ENCODE data around the gene HMGB1. TPM values are rescaled to one million over a fixed set of nuclear protein-coding genes. Genes with fewer than 3 reads are reported as not detected.
A peak's percentile ranks its signal among the peaks of the same experiment; 100 is the strongest.

Gene HMGB1
- total RNA-seq, 1 donor from 2014 or later, result 135 TPM

- H3K27me3 ChIP-seq, result no peaks in the 10 kb centered on the region
- intact Hi-C loops (cut with DNase I), result no loop called here
- no peak for TF ChIP-seq CTCF (IDR thresholded peaks at IDR 0.05)
- no peaks in the 10 kb centered on the region for H3K4me1 ChIP-seq
- no peaks in the 10 kb centered on the region for H3K36me3 ChIP-seq
- DNase-seq (ENCODE audit: low spot score in 2 of 2), result no peak
- H3K9me3 ChIP-seq, result no peaks in the 10 kb centered on the region
- H3K27ac ChIP-seq, result no peak overlapping the region
- H3K4me3 ChIP-seq, result no peak overlapping the region
Observed at GRCh38 chr13:30477346-30478195, 11.8 kb upstream of the HMGB1 start.

DNA sequence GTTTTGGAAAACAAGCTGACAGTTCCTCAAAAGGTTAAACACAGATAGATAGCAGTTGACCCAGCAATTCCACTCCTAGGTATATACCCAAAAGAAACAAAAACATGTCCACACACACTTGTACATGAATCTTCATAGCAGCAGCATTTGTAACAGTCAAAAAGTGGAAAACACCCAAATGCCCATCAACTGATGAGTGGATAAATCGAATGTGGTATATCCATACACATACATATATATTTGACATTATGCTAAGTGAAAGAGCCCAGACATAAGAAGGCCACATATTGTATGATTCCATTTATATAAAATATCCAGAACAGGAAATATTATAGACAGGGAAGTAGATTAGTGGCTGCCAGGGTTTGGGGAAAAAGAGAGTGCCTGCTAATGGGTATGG lies 7.9 kb upstream of the HMGB1 start:
- Histone ChIP-seq H3K27me3 (no peaks in the 10 kb centered on the region), H3K4me3 (no peak overlapping the region), H3K4me1 (no peaks in the 10 kb centered on the region), H3K27ac (no peak overlapping the region), H3K36me3 (no peaks in the 10 kb centered on the region), H3K9me3 (no peaks in the 10 kb centered on the region)
- intact Hi-C loops (cut with DNase I), result no loop called here
- TF ChIP-seq CTCF (IDR thresholded peaks at IDR 0.05), result no peak
- DNase-seq (ENCODE audit: low spot score in 2 of 2), result no peak

DNA sequence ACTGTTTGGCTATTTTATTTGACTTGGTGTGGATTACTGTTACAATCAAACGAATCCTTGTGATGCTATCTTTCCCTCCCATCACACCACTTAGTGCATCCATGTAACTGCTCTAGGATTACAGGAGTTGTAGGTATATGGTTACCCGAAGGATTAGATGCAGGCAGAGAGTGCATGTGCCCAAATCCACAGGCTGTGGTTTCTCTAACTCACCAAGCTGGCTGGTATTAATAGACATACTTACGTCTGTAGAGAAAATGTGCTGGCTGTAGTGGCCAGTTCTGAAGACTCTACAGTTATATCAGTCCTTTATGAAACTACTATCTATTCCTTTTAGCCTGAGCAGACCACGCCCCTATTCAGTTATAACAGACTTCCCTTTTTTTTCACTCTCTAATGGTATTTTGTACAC lies 1.1 kb upstream of the HMGB1 start:
- Histone ChIP-seq H3K36me3 (peaks cover 3 to 12% of the 10 kb centered on the region in 2 donors), H3K27me3 (no peaks in the 10 kb centered on the region), H3K4me3 (no peak overlapping the region), H3K9me3 (no peaks in the 10 kb centered on the region), H3K27ac (no peak overlapping the region), H3K4me1 (peaks cover 4 to 18% of the 10 kb centered on the region in 2 donors)
- intact Hi-C loops (cut with DNase I), result loop anchor here (5.0 to 10.0 kb wide), 8 partner anchors 105 to 698 kb away; partner anchors contain the start of genes HSPH1 and MEDAG
- TF ChIP-seq CTCF (IDR thresholded peaks at IDR 0.05), result no peak
- DNase-seq (ENCODE audit: low spot score in 2 of 2), result no peak

DNA sequence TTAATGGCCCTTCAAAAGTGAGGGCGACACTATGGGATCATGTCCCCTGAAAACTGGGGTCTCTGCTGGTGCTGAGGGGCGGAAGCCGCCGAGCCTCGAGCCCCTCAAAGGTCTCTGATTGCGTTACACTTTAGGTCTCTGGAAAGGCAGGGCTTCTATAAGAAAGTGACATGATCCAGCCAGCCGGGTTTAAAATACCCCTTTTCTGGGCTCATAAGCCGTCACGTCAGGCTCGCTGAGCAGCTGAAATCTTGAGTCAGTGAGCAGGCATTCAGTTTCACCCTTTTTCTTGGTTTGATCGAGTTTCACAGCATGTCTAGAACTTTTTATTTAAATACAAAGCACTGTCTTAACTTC lies 600 bp upstream of the HMGB1 start:
- Histone ChIP-seq H3K36me3 (peaks cover 3 to 16% of the 10 kb centered on the region in 2 donors), H3K27ac (no peak overlapping the region), H3K27me3 (no peaks in the 10 kb centered on the region), H3K4me3 (peak overlapping the region in 1 of 2 donors; percentile 100), H3K9me3 (no peaks in the 10 kb centered on the region), H3K4me1 (peaks cover 4 to 23% of the 10 kb centered on the region in 2 donors)
- no peak for DNase-seq (ENCODE audit: low spot score in 2 of 2)
- intact Hi-C loops (cut with DNase I), result loop anchor here (5.0 to 10.0 kb wide), 8 partner anchors 106 to 698 kb away; partner anchors contain the start of genes HSPH1 and MEDAG
- no peak for TF ChIP-seq CTCF (IDR thresholded peaks at IDR 0.05)

DNA sequence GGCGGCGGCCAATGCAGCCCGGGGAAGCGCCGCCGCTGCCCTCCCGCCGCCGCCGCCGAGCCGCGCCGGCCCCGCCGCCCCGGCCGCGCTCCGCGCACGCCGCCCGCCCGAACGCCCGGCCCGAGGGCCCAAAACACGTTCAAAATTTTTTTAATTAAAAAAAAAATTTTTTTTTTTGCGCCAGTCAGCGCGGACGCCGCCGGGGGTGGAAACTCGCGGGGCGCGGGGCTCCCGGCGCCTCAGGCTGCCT lies 468 bp downstream of the HMGB1 start:
- no peak for DNase-seq (ENCODE audit: low spot score in 2 of 2)
- intact Hi-C loops (cut with DNase I), result loop anchor here (2.0 to 10.0 kb wide), 11 partner anchors 20 to 700 kb away; partner anchors contain the start of genes HSPH1, KATNAL1 and MEDAG
- peaks cover 4 to 24% of the 10 kb centered on the region in 2 donors for H3K4me1 ChIP-seq
- H3K27ac ChIP-seq, result peak overlapping the region; percentile 98 to 100
- H3K36me3 ChIP-seq, result peaks cover 3 to 17% of the 10 kb centered on the region in 2 donors
- peak overlapping the region; percentile 98 to 100 for H3K4me3 ChIP-seq
- no peaks in the 10 kb centered on the region for H3K27me3 ChIP-seq
- H3K9me3 ChIP-seq, result no peaks in the 10 kb centered on the region
- no peak for TF ChIP-seq CTCF (IDR thresholded peaks at IDR 0.05)
